ENCODE results near the gene RFPL3.
"Not testable (repeated sequence)": the region's sequence is repeated elsewhere in the genome, so short reads cannot be mapped to it uniquely, and the experiment has no call there.

RFPL3 gene

DNA sequence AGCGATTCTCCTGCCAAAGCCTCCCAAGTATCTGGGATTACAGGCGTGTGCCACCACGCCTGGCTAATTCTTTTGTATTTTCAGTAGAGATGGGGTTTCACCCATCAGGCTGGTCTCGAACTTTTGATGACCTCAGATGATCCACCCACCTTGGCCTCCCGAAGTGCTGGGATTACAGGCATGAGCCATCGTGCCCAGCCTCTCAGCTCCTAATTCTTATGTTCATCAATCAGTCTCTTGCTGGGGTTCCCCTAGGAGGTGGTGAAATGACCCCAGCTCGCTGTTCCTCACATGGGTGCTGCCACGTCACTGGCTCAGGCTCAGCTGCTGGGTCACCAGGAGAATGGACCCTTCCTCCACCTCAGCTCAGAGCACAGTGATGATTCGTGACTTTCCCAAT lies at the start of gene RFPL3:
TSS of gene RFPL3 (plus strand) at position 301 of the 400 bp plus-strand sequence. CDS start 205 bp downstream, outside the sequence.
- DNase-seq = not testable (repeated sequence)

DNA sequence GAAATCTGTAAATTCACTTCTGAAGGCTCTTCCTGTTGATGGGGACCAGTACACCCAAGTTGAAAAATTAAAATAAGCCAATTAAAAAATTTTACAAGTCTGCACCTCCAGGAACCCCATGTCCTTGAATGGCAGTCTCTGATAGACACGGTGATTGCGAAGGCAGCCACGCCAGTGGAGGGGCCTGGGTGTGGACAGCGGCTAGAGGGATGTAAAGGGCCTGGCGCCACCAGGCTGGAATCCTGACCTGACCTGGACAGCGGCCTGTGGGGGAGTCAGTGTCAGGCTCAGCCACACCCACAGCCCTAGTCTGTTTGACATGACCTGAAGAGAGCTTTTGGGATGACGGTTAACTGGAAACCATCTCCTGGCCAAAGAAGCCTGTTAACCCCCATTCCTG lies 49.5 kb upstream of the RFPL3 start:
- no peak for DNase-seq

DNA sequence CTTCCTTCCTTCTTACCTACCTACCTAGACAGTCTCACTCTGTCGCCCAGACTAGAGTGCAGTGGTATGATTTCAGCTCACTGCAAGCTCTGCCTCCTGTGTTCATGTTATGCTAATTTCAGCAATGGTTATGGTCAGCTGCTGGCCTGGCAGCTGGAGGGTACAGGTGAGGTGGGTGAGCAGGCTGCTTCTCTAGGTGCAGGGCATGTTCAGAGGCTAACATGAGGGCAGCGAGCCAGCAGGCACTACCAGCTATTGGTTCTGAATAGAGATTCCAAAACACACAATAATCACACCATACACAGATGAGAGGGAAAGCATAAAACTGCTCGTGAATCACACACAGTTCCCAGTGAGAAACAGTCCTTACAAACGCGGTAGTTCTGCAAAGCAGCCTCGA lies 48.7 kb upstream of the RFPL3 start:
- DNase-seq = no peak

DNA sequence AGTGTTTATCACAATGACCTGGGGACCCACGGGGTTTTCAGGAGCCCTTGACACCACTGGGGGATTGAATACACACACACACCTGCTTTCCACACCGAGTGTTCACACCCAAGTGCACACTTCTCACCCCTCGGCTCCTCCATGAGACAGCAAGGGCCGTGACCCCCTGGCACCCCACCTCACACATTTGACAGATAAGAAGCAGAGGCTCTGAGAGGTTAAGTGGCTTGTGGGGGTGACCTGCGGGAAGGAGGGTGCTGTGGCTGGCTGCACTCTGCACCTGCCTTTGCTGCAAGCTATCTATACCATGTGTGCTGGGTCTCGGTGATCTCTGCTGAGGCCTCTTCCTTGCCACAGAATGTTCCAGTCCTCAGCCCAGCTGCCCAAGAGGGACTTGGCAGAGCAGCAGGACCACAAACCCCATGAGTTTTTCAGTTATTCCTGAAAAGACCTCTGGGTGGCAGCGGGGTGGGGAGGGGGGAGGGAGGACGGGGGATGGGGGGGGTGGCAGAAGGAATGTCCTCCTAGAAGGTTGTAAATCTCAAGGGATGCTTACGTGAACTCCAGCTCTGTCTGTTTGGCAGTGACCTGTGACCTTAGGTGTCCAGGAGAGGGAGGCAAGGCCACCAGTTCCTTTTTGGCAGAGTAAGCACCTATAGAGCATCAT lies 47.9 kb upstream of the RFPL3 start:
- DNase-seq = no peak

DNA sequence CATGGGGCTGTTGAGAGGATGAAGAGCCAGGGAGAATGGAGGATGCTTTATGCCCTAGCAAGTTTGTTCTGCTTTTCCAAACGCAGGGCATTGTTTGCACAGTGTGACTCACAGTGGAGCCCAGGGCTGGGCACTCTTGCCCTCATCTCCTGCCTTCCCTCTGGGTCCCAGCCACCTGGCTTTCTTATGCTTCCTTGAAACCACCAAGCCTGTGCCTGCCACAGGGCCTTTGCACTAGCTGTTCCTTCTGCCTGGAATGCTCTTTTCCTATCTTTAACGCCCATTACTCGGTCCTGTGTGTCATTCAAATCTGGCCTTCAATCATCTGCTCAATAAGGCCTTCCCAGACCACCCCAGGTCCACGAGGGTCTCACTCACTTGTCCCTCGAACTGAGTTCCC lies 46.9 kb upstream of the RFPL3 start:
- DNase-seq = no peak

DNA sequence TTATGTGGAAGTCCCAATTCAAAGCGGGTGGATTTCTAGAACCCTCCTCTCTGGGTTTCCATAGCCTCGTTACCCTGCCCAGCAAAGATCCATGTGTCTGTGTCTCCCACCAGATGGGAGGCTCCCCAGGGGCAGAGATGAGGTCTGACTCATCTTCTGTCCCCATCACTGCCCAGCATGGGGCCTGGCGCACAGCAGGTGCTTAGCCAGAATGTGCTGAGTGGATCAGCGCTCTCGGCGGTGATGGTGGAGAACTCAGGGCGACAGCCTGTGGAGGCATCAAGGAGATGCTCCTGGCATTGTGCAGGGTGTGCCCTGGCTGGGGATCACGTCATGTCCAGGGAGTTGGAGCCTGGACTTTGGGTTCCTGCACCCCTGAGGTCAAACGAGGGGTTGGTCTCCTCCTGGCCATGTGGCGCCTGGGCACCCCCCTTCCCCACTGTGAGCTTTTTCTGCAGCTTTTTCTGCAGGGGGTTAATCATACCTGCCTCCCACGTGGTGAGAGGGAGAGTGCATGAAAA lies 46.1 kb upstream of the RFPL3 start:
- DNase-seq = no peak

DNA sequence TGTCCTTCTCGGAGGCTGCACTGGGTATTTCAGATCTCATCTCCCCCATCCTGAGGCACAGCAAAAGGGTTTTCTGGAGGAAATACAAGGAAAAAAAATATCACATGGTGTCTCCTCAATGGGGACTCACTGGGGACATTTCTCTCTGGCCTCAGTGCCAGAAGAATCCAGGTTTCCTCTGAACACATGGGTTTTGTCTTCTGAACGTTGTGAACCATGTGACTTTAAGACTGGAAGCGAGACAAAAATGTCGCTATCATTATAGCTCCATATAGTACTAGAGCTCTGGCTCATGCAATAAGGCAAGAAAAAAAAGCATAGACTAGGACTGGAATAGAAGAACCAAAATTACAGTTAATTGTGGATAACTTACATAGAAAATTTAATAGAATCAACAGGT lies 44.9 kb upstream of the RFPL3 start:
- no peak for DNase-seq

DNA sequence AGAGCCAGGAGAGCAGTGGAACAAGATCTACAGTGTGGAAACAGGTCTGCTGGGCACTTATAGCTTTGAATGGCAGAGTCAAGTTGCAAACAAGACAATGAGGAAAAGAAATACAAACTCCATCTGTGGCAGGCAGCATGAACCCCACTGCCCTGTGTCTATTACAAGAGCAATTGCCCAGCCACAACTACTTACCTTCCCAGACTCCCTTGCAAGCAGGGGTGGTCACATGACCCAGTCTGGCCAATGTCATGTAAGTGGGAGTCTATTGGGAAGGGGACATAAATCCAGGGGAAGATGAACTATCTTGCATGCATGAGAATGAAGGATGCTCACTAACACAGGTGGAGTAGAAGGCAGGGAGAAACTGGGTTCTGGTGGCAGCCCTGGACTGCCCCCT lies 44.1 kb upstream of the RFPL3 start:
- DNase-seq = no peak

DNA sequence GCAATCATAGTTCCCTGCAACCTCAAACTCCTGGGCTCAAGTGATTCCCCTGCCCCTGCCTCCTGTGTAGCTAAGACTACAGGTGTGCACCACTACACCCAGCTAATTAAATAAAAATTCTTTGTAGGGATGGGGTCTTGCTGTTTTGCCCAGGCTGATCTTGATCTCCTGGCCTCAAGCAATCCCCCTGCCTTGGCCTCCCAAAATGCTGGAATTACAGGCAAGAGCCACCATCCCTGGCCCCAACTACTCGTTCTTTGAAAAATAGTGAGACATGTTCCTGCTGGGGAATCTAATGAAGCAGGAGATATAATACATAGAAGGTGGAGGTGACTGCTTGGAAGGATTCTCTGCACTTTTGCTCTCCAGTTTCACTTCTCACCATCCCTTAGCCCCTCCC lies 40.1 kb upstream of the RFPL3 start:
- DNase-seq = no peak

DNA sequence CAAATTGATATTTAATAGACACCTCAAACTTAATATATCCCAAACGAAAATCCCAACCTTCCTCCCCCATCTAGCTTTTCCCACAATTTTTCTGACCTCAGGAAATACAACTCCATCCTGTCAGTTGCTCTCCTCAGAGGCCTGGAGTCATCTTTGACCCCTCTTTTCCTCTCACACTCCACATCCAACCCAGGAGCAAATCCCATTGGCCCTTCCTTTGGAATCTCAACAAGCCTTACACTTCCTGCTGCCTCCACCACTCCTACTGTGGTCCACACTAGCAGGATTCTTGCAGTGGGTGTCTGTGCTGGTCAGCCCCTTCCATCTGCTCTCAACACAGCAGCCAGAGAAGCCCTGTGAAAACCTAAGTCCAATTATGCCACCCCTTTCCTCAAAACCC lies 39.3 kb upstream of the RFPL3 start:
- DNase-seq = no peak

DNA sequence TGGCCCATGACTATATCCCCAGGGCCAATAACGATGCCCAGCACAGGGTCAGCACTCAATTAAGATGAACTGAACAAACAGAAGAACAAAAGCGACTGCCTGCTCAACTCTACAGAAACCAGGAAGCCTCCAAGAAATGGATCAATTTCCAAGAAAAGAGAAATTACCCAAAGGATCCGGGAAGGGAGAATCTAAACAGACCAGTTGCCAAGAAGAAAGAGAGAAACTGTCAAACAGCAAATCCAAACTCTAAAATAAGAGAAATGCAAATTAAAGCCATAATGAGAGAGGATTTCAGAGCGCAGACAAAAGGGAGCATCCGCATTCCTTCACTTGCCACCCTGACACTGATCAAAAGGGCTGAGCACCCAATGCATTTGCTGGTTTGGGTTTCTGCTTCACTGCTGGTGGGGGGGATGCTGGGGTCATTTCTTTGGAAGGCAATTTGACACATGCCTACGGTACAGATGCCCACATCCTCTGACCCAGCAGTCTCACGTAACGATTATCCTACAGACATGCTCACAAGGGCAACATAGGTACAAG lies 37.7 kb upstream of the RFPL3 start:
- DNase-seq = no peak

DNA sequence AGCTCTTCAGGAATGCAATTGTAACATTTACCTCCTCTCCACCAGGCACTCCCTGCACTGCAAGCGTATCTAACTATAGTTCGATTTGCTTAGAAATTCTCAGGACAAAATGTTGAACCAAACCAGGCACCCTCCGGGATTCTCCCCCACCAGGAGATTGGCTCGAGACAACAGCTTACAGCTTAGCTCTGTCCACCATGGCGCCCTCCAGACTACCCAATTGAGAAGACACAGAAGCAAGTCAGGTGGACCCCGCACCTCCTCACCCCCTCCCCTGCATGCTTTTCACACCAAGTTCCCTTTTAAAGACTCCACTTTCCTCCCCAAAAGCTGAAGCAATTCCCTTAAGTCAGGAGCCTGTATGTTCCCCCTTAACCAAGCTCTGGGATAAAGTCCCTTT lies 34.7 kb upstream of the RFPL3 start:
- DNase-seq = no peak

DNA sequence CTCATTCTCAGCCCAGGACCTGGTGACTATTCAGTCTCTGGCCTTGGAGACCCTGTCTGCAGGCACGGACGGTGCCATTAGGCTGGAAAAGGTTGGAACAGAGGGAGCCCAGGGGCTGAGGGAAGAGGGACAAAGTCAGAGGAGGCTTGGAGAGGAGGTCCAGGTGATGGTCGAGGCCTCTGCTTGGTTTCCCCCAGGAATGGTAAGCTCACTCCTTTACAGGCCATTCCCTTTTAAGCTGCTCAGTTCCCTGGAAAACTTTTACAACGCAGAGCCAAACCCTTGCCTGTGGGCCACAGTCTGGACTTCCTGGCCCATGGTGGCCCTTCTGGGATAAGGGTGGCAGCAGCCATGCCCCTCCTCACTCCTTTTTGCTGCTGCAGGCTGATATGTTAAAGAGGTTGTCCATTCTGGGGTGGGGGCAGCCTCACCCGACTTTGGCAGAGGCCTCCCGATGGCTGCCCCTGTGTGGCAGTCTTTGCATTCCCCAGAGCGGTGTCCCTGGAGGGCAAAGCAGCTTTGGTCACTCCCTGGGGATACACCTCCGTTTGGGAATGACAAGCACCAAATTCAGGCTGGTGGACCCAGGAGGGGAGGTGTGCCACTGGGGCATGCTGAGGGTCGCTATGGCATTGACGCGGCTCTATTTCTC lies 34.0 kb upstream of the RFPL3 start:
- no peak for DNase-seq

DNA sequence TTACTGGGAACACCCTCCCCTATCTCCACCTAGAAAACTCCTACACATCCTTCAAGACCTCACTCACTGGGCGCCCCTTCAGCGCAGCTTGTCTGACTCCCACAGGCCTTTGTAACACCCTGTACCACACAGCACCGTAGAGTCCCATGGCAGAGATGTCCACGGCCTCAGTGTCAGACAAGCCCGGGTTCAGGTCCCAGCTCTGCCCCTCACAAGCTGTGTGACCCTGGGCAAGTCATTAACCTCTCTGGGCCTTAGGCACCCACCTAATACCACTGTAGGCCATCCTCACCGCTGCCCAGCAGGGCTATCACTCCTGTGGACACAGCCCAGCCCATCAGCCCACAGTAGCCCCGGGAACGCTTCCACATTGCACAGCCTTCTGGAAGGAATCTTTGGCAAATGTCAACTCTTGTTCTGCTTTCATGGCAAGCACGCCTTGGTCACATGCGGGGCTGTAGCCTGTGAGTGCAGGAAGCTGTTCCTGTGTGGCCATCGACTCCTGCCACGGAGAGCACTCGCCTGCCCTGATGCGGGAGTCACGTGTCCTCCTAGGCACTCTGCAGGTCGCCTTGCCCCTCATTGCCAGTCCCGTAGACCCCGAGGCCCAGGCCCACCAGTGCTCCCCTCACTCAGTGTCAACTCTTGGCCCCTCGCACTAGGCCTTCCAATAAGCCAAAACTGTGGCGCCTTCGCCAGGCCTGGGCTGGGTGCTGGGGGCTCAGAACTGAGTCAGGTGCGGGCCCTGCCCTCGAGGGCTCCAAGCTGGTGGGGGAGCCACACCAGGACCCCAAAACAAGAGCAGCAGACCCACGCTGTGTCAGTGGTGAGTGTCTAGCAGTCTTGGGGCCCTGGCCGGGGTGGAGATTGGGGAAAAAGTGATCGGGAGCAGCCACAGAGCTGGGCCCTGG lies 32.9 kb upstream of the RFPL3 start:
- no peak for DNase-seq

DNA sequence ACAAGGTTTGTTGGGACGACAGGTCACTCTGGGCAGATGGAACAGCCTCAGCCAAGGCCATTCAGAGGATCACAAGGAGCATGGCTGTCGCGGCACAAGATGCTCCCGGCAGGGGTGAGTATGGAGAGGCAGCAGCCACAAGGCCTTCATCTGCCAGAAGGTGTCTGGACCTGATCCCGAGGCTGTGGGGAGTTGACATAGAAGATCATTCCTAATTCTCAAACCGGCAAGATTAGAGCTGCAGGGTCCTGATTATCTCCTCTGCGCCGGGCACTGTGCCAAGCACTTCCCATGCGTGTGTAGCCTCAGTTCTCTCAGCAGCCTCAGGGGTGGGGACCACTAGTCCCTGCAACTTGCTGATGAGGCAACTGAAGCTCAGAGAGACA lies 32.3 kb upstream of the RFPL3 start:
- DNase-seq = no peak

DNA sequence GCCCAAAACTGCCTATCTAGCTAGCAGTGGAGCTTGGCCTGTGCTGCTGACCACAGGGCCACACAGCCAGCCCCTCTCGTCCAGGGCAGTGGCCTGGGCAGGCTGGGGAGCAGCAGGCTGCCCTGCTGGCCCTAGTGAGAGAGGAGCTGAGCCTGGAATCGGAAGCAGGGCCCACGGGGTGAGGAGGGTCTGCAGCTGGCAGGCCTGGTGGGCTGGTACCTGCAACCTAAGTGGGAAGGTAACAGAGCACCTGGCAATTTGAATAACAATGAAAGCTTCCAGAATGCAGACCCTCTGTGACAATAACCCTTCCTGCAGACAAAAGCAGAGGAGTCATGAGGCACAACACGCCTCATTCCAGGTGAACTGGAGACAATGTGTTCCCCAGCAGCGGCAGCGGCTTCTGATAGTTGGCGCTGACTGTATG lies 31.8 kb upstream of the RFPL3 start:
- no peak for DNase-seq

DNA sequence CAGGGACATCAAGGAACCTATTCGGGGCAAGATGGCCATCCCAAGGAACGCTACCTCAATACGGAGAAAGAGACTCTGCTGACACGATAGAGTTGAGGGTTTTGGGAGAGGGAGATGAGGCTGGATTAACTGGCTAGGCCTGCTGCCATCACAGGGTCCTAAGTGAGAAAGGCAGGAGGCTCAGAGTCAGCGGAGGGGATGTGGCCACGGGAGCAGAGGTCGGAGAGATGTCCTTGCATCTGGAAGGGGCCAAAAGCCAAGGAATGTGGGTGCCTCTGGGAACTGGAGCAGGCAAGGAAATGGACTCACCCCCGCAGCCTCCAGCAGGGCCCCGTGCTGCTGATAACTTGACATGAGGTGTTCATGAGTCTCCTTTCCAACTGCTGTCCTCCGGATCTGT lies 31.0 kb upstream of the RFPL3 start:
- DNase-seq = no peak

DNA sequence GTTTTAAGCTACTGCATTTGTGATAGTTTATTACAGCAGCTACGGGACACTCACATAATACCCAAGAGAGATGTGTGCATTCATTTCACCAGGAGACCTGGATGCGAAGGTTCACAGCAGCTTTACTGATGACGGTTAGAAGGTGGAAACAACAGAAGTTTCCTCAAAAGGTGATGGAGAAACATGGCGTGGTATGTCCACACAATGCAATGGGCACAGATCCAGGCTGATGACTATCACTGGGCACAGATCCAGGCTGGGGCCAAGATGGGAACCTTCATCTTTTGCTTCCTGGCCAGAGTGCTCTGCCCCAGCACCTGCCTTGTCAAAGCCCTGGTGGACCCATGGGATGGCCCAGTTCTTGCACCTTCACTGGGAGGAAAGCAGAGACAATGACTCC lies 30.6 kb upstream of the RFPL3 start:
- DNase-seq = no peak

DNA sequence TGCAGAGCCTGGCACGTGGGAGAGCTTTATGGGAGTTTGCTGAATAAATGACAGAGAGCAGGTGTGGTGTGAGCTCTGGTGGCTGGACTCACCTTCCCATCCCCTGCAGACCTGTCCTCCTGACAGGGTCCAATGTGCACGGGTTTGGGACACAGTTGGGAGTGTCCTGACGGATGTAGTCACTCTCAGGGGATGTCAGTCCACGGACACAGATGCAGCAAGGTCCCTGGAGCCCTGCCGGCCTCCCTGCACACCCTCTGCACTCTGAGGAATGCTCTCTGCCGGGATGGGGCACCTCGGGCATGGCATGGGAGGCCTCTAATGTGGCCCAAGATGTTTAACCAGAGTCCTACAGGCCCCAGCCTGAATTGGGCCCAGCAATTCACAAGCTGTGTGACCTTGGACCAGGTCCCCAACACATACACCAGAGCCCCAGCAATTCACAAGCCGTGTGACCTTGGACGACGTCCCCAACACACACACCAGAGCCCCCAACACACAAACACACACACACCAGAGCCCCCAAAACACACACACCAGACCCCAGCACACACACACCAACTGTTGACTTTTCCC lies 30.0 kb upstream of the RFPL3 start:
- DNase-seq = no peak

DNA sequence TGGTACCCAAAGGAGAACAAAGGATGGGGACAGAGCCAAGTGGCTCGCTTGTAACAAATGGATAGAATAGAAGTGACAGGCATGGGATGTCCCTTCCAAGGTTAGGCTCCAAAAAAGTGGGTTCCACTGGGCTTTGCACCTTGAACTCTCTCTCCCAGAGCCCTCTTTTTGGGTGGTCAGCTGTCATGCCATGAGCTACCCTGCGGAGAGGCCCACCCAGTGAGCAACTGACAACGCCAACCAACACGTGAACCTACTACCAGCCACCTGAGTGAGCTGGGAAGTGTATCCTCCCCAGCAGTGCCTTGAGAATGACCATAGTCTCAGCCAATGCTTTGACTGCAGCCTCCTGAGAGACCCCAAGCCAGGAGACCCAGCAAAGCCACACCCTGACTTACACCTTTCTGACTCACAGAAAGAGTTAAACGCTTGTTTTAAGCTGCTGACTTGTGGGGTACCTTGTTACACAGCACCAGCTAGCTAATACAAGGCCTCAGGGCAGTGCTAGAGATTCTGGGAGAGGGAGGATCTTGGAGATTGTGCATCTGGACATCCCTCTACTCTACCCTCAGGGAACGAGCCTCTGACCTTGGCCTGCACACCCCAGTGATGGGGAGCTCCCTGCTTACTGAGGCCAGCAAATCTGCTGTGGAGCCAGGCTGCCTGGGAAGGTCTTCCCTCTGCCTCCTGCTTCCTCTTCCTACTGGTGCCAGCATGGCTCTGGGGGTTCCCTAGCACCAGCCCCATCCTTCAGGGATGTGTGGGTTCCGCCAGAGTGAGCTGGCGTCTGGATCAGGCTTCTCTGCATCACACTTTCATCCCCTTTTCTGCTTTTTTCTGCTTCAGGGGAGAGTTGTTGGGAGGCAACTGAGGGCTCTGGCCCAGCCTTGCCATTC lies 29.1 kb upstream of the RFPL3 start:
- DNase-seq = no peak

DNA sequence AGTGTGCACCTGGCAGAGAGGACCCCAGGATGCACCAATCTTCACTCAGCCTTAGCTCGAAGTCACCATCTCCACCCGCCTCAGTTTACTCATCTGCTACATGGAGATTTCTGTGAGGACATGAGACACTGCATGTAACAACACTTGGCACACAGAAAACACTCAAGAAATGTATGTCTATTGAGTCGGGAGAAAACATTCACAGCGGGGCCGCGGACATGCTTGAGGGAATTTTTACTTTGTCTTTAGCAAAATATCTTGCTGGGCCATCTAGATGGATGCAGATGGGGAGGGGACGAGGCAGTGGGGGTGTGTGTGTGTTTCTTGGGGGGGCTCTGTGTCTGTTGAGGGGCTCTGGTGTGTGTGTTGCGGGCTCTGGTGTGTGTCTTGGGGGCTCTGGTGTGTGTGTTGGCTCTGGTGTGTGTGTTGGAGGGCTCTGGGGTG lies 28.4 kb upstream of the RFPL3 start:
- DNase-seq = no peak

All from activated CD4-positive, alpha-beta T cell treated with anti-CD3 and anti-CD28 coated beads for 4 hours (primary cell).